Mucosa of rectum (tissue), 2 donors: ENCODE results near the gene CAMP.
"Not testable (repeated sequence)": the region's sequence is repeated elsewhere in the genome, so short reads cannot be mapped to it uniquely, and the experiment has no call there.

ENCODE experiments used
- H3K27ac ChIP-seq, 2 donors: one replicate each; pipeline ENCODE4 v1.7.0; 2013; ENCODE audit warnings: inconsistent platforms in 2 of 2, low read depth in 2 of 2, low read length in 2 of 2
- H3K27me3 ChIP-seq, 2 donors: one replicate each; pipeline ENCODE4 v1.7.0; 2013; ENCODE audit warnings: low read length in 2 of 2; ENCODE audit not compliant: control insufficient read depth in 2 of 2, insufficient read depth in 2 of 2
- H3K36me3 ChIP-seq, 2 donors: one replicate each; pipeline ENCODE4 v1.7.0; 2013; ENCODE audit warnings: low read length in 2 of 2; ENCODE audit not compliant: control insufficient read depth in 2 of 2, insufficient read depth in 2 of 2
- H3K4me1 ChIP-seq, 2 donors: one replicate each; pipeline ENCODE4 v1.7.0; 2013; ENCODE audit warnings: low read length in 2 of 2, mild to moderate bottlenecking in 1 of 2; ENCODE audit not compliant: control insufficient read depth in 2 of 2, insufficient read depth in 2 of 2
- H3K4me3 ChIP-seq, 2 donors: one replicate each; pipeline ENCODE4 v1.7.0; 2013; ENCODE audit warnings: low read length in 2 of 2
- H3K9ac ChIP-seq, 2 donors: one replicate each; pipeline ENCODE4 v1.7.0; 2013; ENCODE audit warnings: low read length in 2 of 2, low read depth in 1 of 2, mild to moderate bottlenecking in 1 of 2
- H3K9me3 ChIP-seq, 2 donors: one replicate each; pipeline ENCODE4 v1.7.0; 2013; ENCODE audit warnings: low read length in 2 of 2; ENCODE audit not compliant: control insufficient read depth in 2 of 2
- donor health status: healthy.
- donor health status: Normal muscosa, but diverticular disease.

Gene CAMP

DNA sequence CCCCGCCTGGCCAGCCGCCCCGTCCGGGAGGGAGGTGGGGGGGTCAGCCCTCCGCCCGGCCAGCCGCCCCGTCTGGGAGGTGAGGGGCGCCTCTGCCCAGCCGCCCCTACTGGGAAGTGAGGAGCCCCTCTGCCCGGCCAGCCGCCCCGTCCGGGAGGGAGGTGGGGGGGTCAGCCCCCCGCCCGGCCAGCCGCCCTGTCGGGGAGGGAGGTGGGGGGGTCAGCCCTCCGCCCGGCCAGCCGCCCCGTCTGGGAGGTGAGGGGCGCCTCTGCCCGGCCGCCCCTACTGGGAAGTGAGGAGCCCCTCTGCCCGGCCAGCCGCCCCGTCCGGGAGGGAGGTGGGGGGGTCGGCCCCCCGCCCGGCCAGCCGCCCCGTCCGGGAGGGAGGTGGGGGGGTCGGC, 11.5 kb upstream of the CAMP start:
- H3K27me3 ChIP-seq, H3K4me1 ChIP-seq, H3K4me3 ChIP-seq, H3K27ac ChIP-seq, H3K36me3 ChIP-seq, H3K9me3 ChIP-seq, H3K9ac ChIP-seq: not testable (repeated sequence)

DNA sequence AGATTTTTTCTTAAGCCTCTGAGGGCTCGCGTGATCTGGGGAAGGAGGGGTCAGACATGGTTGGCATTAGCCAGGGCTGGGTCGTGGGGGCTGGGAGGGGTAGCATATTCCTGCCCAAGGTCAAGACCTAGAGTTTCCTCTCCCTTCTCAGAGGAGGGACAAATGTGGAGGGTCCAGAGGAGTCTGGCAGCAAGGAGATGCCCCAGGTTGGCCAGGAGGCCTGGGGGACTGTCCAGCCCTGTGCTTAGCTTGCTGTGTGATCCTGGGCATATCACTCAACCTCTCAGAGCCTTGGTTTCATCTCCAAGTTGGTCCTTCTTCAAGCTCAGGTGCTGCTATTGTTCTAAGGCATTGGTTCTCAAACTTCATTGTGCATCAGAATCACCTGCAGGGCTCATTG, 9.1 kb upstream of the CAMP start:
- Histone ChIP-seq H3K4me1 (peaks cover 0 to 3% of the 10 kb centered on the region in 2 donors), H3K4me3 (no peak overlapping the region), H3K9ac (no peak overlapping the region), H3K9me3 (no peaks in the 10 kb centered on the region), H3K27ac (no peak overlapping the region), H3K36me3 (no peaks in the 10 kb centered on the region), H3K27me3 (no peaks in the 10 kb centered on the region)

DNA sequence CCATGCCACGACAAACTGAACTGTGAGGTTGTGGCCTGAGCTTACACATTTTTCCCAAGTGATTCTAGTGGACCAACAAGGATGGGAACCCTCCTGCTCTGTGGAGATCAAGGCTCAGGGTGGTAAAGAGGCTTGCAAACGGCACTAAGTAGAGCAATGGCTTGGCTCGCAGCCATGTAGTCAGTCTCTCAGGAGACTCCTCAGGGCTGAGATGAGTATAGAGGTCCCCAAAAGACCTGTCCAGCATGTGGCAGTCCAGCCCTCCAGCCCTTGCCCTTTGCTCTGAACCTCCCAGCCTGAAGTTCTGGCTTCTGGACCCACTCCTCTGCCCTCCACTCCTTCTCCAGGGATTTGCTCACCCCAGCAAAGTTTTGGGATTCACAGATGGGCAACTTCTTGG, 8.3 kb upstream of the CAMP start:
- no peak overlapping the region for H3K4me3 ChIP-seq
- no peaks in the 10 kb centered on the region for H3K36me3 ChIP-seq
- H3K27me3 ChIP-seq = no peaks in the 10 kb centered on the region
- no peaks in the 10 kb centered on the region for H3K9me3 ChIP-seq
- peak overlapping the region; percentile 26 to 38 for H3K27ac ChIP-seq
- H3K9ac ChIP-seq = no peak overlapping the region
- peaks cover 0 to 3% of the 10 kb centered on the region in 2 donors for H3K4me1 ChIP-seq

DNA sequence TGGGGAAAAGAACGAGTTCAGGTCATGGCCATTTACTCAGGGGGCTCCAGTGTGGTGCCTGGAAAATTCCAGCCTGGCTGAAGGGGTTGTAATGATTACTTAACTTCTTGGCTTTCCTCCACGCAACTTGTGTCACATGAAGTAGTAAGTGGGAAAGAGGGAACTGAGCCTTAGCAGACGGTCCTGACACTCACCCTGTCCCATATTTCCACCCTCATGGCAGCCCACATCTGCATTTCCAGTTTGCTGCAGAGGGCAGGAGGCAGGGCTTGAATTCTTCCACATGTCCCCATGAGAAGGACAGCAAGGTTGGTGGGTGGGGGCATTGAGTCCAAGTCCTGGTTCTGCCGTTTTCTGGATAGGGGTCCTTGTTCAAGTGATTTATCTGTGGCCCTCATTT, 7.8 kb upstream of the CAMP start:
- Histone ChIP-seq H3K9ac (no peak overlapping the region), H3K9me3 (no peaks in the 10 kb centered on the region), H3K27me3 (no peaks in the 10 kb centered on the region), H3K36me3 (no peaks in the 10 kb centered on the region), H3K4me3 (no peak overlapping the region), H3K4me1 (peaks cover 0 to 3% of the 10 kb centered on the region in 2 donors), H3K27ac (peak overlapping the region; percentile 38 to 57)

DNA sequence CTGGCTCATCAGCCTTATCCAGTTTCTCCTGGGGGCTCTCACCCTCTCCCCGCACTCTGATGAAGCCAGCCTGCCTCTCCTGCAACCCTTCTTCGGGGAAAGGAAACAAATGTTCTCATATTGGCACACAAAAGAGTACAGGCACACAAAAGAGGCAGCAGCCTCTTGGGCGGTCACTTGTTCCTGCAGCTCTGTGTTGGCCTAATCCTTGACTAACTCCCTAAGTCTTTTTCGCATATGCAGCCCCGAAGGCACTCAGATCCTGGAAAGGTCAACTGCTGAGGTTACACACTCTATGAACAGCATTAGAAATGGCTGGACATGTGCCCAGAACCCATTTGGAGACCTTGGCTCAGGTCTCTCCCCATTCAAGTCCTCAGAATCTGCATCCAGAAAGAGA, 7.4 kb upstream of the CAMP start:
- Histone ChIP-seq H3K4me3 (no peak overlapping the region), H3K36me3 (no peaks in the 10 kb centered on the region), H3K9me3 (no peaks in the 10 kb centered on the region), H3K4me1 (peaks cover 0 to 3% of the 10 kb centered on the region in 2 donors), H3K27ac (peak overlapping the region; percentile 38 to 57), H3K9ac (no peak overlapping the region), H3K27me3 (no peaks in the 10 kb centered on the region)

DNA sequence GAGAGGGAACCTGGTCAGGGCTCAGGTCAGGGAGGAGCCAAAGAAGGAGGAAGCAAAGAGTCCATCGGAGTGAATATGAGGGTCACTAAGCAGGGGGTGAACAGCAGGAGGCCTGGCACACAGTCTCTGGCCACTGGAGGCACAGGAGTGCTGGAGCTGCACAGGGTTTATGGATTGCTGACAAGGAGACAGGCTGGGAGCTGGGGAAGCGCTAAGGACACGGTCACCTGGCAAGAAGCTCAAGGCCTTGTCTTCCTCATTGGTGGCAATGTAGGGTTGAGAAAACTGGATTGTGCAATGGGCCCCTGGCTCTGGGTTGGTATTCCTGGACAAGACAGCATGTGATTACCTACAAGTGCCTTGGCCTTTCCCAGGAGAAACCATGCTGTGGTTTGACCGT, 5.8 kb upstream of the CAMP start:
- H3K4me1 ChIP-seq = peaks cover 0 to 3% of the 10 kb centered on the region in 2 donors
- H3K4me3 ChIP-seq = no peak overlapping the region
- H3K9me3 ChIP-seq = no peaks in the 10 kb centered on the region
- no peaks in the 10 kb centered on the region for H3K36me3 ChIP-seq
- H3K9ac ChIP-seq = no peak overlapping the region
- no peaks in the 10 kb centered on the region for H3K27me3 ChIP-seq
- no peak overlapping the region for H3K27ac ChIP-seq

DNA sequence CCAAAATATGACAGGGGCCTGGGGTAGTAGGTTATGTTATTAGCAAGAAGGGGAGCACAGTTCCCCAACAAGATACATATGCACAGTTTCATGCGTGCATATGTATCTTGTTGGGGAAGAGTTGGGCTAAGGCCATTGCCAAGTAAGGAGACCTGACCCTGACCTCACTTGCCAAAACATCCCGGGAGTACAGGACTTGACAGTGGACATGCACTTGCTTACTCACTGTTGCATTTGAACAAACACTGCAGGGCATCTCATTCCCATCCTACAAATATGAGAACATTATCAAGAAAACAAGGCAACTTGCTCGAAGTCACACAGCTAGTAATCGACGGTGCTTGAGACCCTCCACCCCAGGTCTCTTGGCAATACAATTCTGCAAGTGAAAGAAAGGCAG, 4.8 kb upstream of the CAMP start:
- H3K9ac ChIP-seq = no peak overlapping the region
- H3K4me1 ChIP-seq = peaks cover 0 to 3% of the 10 kb centered on the region in 2 donors
- no peak overlapping the region for H3K27ac ChIP-seq
- H3K36me3 ChIP-seq = no peaks in the 10 kb centered on the region
- H3K4me3 ChIP-seq = no peak overlapping the region
- H3K27me3 ChIP-seq = no peaks in the 10 kb centered on the region
- H3K9me3 ChIP-seq = no peaks in the 10 kb centered on the region

DNA sequence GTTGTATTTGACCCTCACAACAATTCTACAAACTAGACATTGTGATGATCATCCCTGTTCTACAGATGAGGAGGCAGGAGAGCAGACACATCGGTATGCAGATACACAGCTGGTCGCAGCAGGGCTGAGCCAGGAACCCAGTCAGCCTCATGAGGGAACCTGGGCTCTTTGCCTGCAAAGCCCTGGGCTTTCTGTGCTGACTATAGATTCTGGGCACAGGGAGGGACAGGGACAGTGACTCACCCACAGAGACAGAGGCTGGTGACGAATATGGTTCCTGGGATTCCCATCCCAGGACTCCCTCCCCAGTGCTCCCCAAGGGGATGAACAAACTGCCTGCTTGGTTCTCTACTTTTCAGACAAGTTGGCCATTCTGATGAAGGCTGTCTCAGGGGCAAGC, 3.8 kb upstream of the CAMP start:
- Histone ChIP-seq H3K36me3 (no peaks in the 10 kb centered on the region), H3K4me3 (no peak overlapping the region), H3K4me1 (peaks cover 0 to 3% of the 10 kb centered on the region in 2 donors), H3K27me3 (no peaks in the 10 kb centered on the region), H3K9ac (no peak overlapping the region), H3K27ac (no peak overlapping the region), H3K9me3 (no peaks in the 10 kb centered on the region)

DNA sequence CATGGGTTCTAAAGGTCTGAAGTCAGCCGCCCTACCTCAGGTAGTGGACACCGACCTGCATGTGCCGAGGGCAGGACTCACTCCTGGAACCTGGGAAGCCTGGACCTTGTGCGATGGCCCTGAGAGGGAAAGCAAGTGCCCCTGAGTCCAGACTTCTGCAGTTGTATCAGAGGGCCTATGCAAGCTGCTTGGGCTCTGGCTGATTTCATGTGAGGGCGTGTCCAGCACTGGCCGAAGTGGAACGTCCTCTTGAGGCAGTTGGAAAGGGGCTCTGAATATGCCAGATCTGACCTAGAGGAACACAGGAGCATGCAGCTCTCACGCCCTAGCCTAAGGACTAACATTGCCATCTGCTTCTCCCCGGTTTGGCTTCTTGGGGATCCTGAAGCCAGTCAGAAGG, 2.5 kb upstream of the CAMP start:
- Histone ChIP-seq H3K9me3 (no peaks in the 10 kb centered on the region), H3K27me3 (no peaks in the 10 kb centered on the region), H3K27ac (no peak overlapping the region), H3K4me3 (no peak overlapping the region), H3K36me3 (no peaks in the 10 kb centered on the region), H3K4me1 (peaks cover 0 to 7% of the 10 kb centered on the region in 2 donors), H3K9ac (no peak overlapping the region)

DNA sequence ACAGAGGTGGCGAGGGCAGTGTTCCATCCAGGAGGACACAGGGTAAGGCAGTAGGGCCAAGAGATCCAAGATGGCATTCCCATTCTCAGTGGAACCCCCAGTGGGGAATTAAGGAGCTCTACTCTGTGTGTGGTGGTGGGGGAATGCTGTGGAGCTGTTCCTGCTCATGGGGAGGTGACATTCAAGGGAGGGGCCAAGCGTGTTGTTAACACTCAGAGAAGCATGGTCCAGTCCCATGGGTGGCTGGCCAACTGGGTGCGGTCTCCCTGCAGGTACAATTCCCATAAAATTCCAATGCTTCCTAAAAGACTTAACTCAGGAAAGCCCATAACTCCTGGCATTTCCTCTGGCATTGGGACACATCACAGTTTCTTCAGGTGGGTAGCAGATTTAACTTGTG, 2.3 kb downstream of the CAMP start:
- H3K9me3 ChIP-seq = no peaks in the 10 kb centered on the region
- no peaks in the 10 kb centered on the region for H3K27me3 ChIP-seq
- H3K36me3 ChIP-seq = no peaks in the 10 kb centered on the region
- H3K4me3 ChIP-seq = no peak overlapping the region
- peaks cover 0 to 6% of the 10 kb centered on the region in 2 donors for H3K4me1 ChIP-seq
- no peak overlapping the region for H3K27ac ChIP-seq
- H3K9ac ChIP-seq = no peak overlapping the region

DNA sequence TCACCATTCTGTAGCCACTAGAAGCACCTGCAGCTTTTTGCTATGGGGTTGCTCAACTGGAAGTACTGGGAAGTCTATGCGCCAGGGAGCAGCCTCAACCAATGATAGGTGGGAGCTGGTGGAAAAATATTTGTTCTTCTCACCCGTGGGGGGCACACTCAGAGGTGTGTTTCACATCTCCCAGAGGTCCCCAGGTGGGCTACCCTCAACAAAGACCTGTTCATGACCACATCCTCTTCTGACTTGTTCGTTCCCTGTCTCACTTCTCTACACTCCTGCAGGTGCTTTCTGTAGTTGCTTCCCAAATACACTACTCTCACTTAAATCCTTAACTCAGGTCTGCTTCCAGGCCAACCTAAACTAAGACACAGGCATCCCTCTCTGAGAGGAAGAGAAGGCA, 3.6 kb downstream of the CAMP start:
- no peak overlapping the region for H3K27ac ChIP-seq

More for the DNA sequence above, 3.6 kb downstream of the CAMP start:
- Histone ChIP-seq H3K9ac (no peak overlapping the region), H3K4me1 (peaks cover 0 to 9% of the 10 kb centered on the region in 2 donors), H3K9me3 (no peaks in the 10 kb centered on the region), H3K27me3 (no peaks in the 10 kb centered on the region), H3K4me3 (no peak overlapping the region), H3K36me3 (no peaks in the 10 kb centered on the region)
